ACC112 (cell line): Measurements from ENCODE around the gene GPBAR1.

Experiments used
- H2AFZ ChIP-seq: fragments of 200-600 bp; sonication (generic); one replicate; pipeline ENCODE4 v1.6.0; 2017; ENCODE audit warnings: antibody characterized with exemption, low read length; ENCODE audit not compliant: unreplicated experiment
- H3K27ac ChIP-seq: fragments of 200-600 bp; sonication (generic); 2 replicates; pipeline ENCODE4 v1.5.1; 2014; ENCODE audit warnings: low read depth, mild to moderate bottlenecking, antibody characterized with exemption, low read length, moderate library complexity
- H3K27me3 ChIP-seq: fragments of 200-600 bp; sonication (generic); 2 replicates; pipeline ENCODE4 v1.6.1; 2014; ENCODE audit warnings: mild to moderate bottlenecking, antibody characterized with exemption, low read length, moderate library complexity, mixed read lengths; ENCODE audit not compliant: insufficient read depth
- H3K36me3 ChIP-seq: fragments of 200-600 bp; sonication (generic); 2 replicates; pipeline ENCODE4 v1.6.1; 2016; ENCODE audit warnings: mild to moderate bottlenecking, antibody characterized with exemption, low read length, moderate library complexity, mixed read lengths; ENCODE audit not compliant: insufficient read depth
- H3K4me1 ChIP-seq: fragments of 200-600 bp; sonication (generic); one replicate; pipeline ENCODE4 v1.6.1; 2016; ENCODE audit warnings: low read length, mixed read lengths; ENCODE audit not compliant: insufficient read depth, unreplicated experiment, control insufficient read depth
- H3K4me3 ChIP-seq: fragments of 200-600 bp; sonication (generic); 2 replicates; pipeline ENCODE4 v1.5.1; 2014; ENCODE audit warnings: mild to moderate bottlenecking, low read depth, low read length
- H3K79me2 ChIP-seq: fragments of 200-600 bp; sonication (generic); one replicate; pipeline ENCODE4 v1.6.0; 2016; ENCODE audit warnings: low read length; ENCODE audit not compliant: control insufficient read depth, unreplicated experiment, insufficient read depth

Gene GPBAR1

GRCh38 chr2:218244204-218244603 lies 16.6 kb upstream of the GPBAR1 start:
- peaks cover 57% of the 10 kb centered on the region for H3K36me3 ChIP-seq
- no peak overlapping the region for H2AFZ ChIP-seq
- peaks cover 6% of the 10 kb centered on the region for H3K79me2 ChIP-seq
- no peaks in the 10 kb centered on the region for H3K27me3 ChIP-seq
- H3K4me3 ChIP-seq: no peak overlapping the region
- no peaks in the 10 kb centered on the region for H3K4me1 ChIP-seq
- no peak overlapping the region for H3K27ac ChIP-seq

DNA sequence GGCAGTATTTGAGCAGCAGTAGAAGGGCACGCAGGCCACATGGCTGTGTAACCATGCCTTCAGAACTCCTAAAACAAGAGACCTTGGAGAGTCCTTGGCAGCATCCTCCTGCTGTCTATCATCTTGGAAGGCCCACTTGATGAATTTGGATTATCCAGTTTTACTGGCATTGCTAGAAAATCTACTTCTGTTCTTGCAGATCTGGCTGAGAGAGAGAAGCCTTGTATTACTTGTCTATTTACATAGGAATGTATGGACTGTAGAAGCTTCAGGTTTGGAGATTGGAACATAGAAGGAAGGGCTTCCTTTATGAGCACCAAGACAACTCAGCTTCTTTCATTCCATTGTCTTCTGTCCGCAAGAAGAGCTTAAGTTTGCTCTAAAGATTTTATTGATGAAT lies 16.1 kb upstream of the GPBAR1 start:
- Histone ChIP-seq H2AFZ (no peak overlapping the region), H3K79me2 (peaks cover 6% of the 10 kb centered on the region)

GRCh38 chr2:218245214-218245613 lies 15.6 kb upstream of the GPBAR1 start:
- Histone ChIP-seq H3K36me3 (peaks cover 53% of the 10 kb centered on the region), H2AFZ (no peak overlapping the region), H3K4me3 (no peak overlapping the region), H3K27ac (no peak overlapping the region), H3K79me2 (peaks cover 6% of the 10 kb centered on the region), H3K27me3 (no peaks in the 10 kb centered on the region), H3K4me1 (no peaks in the 10 kb centered on the region)

More for the DNA sequence above, 16.1 kb upstream of the GPBAR1 start:
- Histone ChIP-seq H3K4me1 (no peaks in the 10 kb centered on the region), H3K4me3 (no peak overlapping the region), H3K36me3 (peaks cover 55% of the 10 kb centered on the region), H3K27me3 (no peaks in the 10 kb centered on the region), H3K27ac (no peak overlapping the region)

GRCh38 chr2:218249691-218250090 lies 11.1 kb upstream of the GPBAR1 start:
- no peak overlapping the region for H3K27ac ChIP-seq
- H3K36me3 ChIP-seq: peaks cover 45% of the 10 kb centered on the region

GRCh38 chr2:218252509-218253231 lies 8.1 kb upstream of the GPBAR1 start:
- Histone ChIP-seq H3K4me1 (no peaks in the 10 kb centered on the region), H3K79me2 (no peaks in the 10 kb centered on the region), H3K27ac (no peak overlapping the region), H3K36me3 (peaks cover 43% of the 10 kb centered on the region), H3K27me3 (no peaks in the 10 kb centered on the region), H2AFZ (no peak overlapping the region), H3K4me3 (no peak overlapping the region)

More at GRCh38 chr2:218249691-218250090, 11.1 kb upstream of the GPBAR1 start:
- no peaks in the 10 kb centered on the region for H3K79me2 ChIP-seq
- H3K27me3 ChIP-seq: no peaks in the 10 kb centered on the region
- H3K4me1 ChIP-seq: no peaks in the 10 kb centered on the region
- no peak overlapping the region for H2AFZ ChIP-seq
- no peak overlapping the region for H3K4me3 ChIP-seq

- H3K27ac ChIP-seq: no peak overlapping the region
- H3K4me1 ChIP-seq: no peaks in the 10 kb centered on the region
- H2AFZ ChIP-seq: no peak overlapping the region
- no peaks in the 10 kb centered on the region for H3K79me2 ChIP-seq
- no peaks in the 10 kb centered on the region for H3K27me3 ChIP-seq
- no peak overlapping the region for H3K4me3 ChIP-seq
- peaks cover 40% of the 10 kb centered on the region for H3K36me3 ChIP-seq
Observed at GRCh38 chr2:218253232-218253625, 7.6 kb upstream of the GPBAR1 start.

GRCh38 chr2:218255446-218255845 lies 5.4 kb upstream of the GPBAR1 start:
- peaks cover 15% of the 10 kb centered on the region for H3K4me1 ChIP-seq
- no peak overlapping the region for H3K27ac ChIP-seq
- no peak overlapping the region for H3K4me3 ChIP-seq
- peaks cover 33% of the 10 kb centered on the region for H3K36me3 ChIP-seq
- H3K27me3 ChIP-seq: no peaks in the 10 kb centered on the region
- no peak overlapping the region for H2AFZ ChIP-seq
- no peaks in the 10 kb centered on the region for H3K79me2 ChIP-seq

- Histone ChIP-seq H3K36me3 (peaks cover 33% of the 10 kb centered on the region), H3K27ac (no peak overlapping the region), H2AFZ (no peak overlapping the region), H3K4me3 (no peak overlapping the region), H3K4me1 (peaks cover 19% of the 10 kb centered on the region), H3K79me2 (no peaks in the 10 kb centered on the region), H3K27me3 (no peaks in the 10 kb centered on the region)
Observed at GRCh38 chr2:218256612-218257350, 4.0 kb upstream of the GPBAR1 start.

- H2AFZ ChIP-seq: no peak overlapping the region
- peaks cover 30% of the 10 kb centered on the region for H3K36me3 ChIP-seq
- no peak overlapping the region for H3K27ac ChIP-seq
- no peaks in the 10 kb centered on the region for H3K27me3 ChIP-seq
- peaks cover 19% of the 10 kb centered on the region for H3K4me1 ChIP-seq
- no peaks in the 10 kb centered on the region for H3K79me2 ChIP-seq
- H3K4me3 ChIP-seq: no peak overlapping the region
Observed at GRCh38 chr2:218257390-218257981, 3.3 kb upstream of the GPBAR1 start.

- no peaks in the 10 kb centered on the region for H3K27me3 ChIP-seq
- peaks cover 19% of the 10 kb centered on the region for H3K4me1 ChIP-seq
- no peaks in the 10 kb centered on the region for H3K79me2 ChIP-seq
- H3K4me3 ChIP-seq: no peak overlapping the region
- peaks cover 14% of the 10 kb centered on the region for H3K36me3 ChIP-seq
- H2AFZ ChIP-seq: no peak overlapping the region
- peak overlapping the region; percentile 16; the same call in 1 of the 2 replicates for H3K27ac ChIP-seq
Observed at GRCh38 chr2:218259099-218259961, 1.5 kb upstream of the GPBAR1 start.
